ENCODE data around the gene SP7. TPM values are rescaled to one million over a fixed set of nuclear protein-coding genes. Genes with fewer than 3 reads are reported as not detected.

Gene SP7
- total and polyA plus RNA-seq, 2 donors (not counting 3 experiments of a cell fraction or from before 2014, with no cell fraction given): not detected

GRCh38 chr12:53345486-53346188 lies 9.5 kb upstream of the SP7 start:
- peaks cover 0 to 3% of the 10 kb centered on the region in 2 experiments for H3K27me3 ChIP-seq (ENCODE audit: control insufficient read depth in 2 of 2, insufficient read depth in 2 of 2, low read length in 2 of 2)
- peak overlapping the region in 2 of 3 experiments; percentile 43 to 45 for H3K4me3 ChIP-seq (replicated peaks in 1 of 3; ENCODE audit: insufficient read depth in 1 of 3, low read depth in 1 of 3, low read length in 3 of 3)
- FAIRE-seq (peak; percentile 91), DNase-seq (ENCODE audit: low read depth, low spot score) (peak; percentile 57)
- H2AFZ ChIP-seq (ENCODE audit: low read depth, low read length): peak overlapping the region; percentile 93
- peaks cover 13% of the 10 kb centered on the region for H3K4me1 ChIP-seq (ENCODE audit: control insufficient read depth, extremely low read depth, insufficient read depth, low read length)
- POLR2A ChIA-PET: interaction anchor here (0.6 to 1.8 kb wide), 4 partner anchors 21 to 110 kb away, joined by 3 to 10 read pairs (median 4); partner anchors contain the start of gene AAAS
- peak overlapping the region; percentile 61 for H3K4me2 ChIP-seq (ENCODE audit: insufficient read depth, low read length)
- no TSS peak for BruUV-seq (replicated peaks)
- TF ChIP-seq GATA2 (IDR thresholded peaks at IDR 0.05; ENCODE audit: insufficient read depth, insufficient read length, low read depth, low read length) (no peak), POLR2AphosphoS5 (IDR thresholded peaks at IDR 0.05; ENCODE audit: insufficient read depth, low read depth, low read length) (peak; percentile 32), POLR2A (IDR thresholded peaks at IDR 0.05; ENCODE audit: low read depth, low read length) (peak; percentile 19)
- TF ChIP-seq, protein P1, sequence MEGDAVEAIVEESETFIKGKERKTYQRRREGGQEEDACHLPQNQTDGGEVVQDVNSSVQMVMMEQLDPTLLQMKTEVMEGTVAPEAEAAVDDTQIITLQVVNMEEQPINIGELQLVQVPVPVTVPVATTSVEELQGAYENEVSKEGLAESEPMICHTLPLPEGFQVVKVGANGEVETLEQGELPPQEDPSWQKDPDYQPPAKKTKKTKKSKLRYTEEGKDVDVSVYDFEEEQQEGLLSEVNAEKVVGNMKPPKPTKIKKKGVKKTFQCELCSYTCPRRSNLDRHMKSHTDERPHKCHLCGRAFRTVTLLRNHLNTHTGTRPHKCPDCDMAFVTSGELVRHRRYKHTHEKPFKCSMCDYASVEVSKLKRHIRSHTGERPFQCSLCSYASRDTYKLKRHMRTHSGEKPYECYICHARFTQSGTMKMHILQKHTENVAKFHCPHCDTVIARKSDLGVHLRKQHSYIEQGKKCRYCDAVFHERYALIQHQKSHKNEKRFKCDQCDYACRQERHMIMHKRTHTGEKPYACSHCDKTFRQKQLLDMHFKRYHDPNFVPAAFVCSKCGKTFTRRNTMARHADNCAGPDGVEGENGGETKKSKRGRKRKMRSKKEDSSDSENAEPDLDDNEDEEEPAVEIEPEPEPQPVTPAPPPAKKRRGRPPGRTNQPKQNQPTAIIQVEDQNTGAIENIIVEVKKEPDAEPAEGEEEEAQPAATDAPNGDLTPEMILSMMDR (IDR thresholded peaks at IDR 0.05; ENCODE audit: extremely low read depth in 1 of 2, insufficient read depth in 1 of 2, low read depth in 1 of 2, low read length in 2 of 2): peak in 1 of 2 donors; percentile 7
- dilution Hi-C loops (cut with MboI; ENCODE audit: extremely low pct_ligation_motif_present, low sequenced_read_pairs): no loop called here
- H3K9ac ChIP-seq (replicated peaks; ENCODE audit: extremely low read depth, insufficient read depth, low read length): no peak overlapping the region
- no peaks in the 10 kb centered on the region for H4K20me1 ChIP-seq (replicated peaks; ENCODE audit: control insufficient read depth, extremely low read depth, insufficient read depth, low read length)
- H3K27ac ChIP-seq (ENCODE audit: insufficient read depth, low read depth, low read length): peak overlapping the region; percentile 27
- intact Hi-C loops (cut with micrococcal nuclease): loop anchor here (1.0 kb wide), 1 partner anchor 18 kb away; no protein-coding TSS in a partner anchor
- H3K9me3 ChIP-seq (replicated peaks; ENCODE audit: control insufficient read depth, insufficient read depth, low read length): no peaks in the 10 kb centered on the region
- H3K9me1 ChIP-seq (replicated peaks; ENCODE audit: control insufficient read depth, extremely low read depth, insufficient read depth, low read length): no peaks in the 10 kb centered on the region
- H3K36me3 ChIP-seq (ENCODE audit: control insufficient read depth in 2 of 2, extremely low read depth in 1 of 2, insufficient read depth in 2 of 2, low read length in 2 of 2): no peaks in the 10 kb centered on the region
- CTCF ChIA-PET: interaction anchor here (0.6 to 4.5 kb wide), 27 partner anchors 7 to 280 kb away, joined by 3 to 225 read pairs (median 6); partner anchors contain the start of genes AAAS, MAP3K12, SP7 and TARBP2
- no peaks in the 10 kb centered on the region for H3K79me2 ChIP-seq (ENCODE audit: control insufficient read depth, insufficient read depth, low read length)

Measured in endothelial cell of umbilical vein (primary cell).